DMS79 treated with DMSO at 0.1 percent for 48 hours (cell line): ENCODE results near the gene PRICKLE2.

Experiments used
- DNase-seq: peaks from one replicate; lab custom pipeline; 2025; lab: John Stamatoyannopoulos, UW

Gene PRICKLE2

GRCh38 chr3:64218746-64219145 is 6.5 kb downstream of the PRICKLE2 start:
- no peak for DNase-seq

- no peak for DNase-seq
These were observed 6.9 kb downstream of the PRICKLE2 start for GRCh38 chr3:64218329-64218728.

- peak; percentile 17 for DNase-seq
These were observed 8.8 kb downstream of the PRICKLE2 start for GRCh38 chr3:64216274-64217147.

GRCh38 chr3:64215559-64215958 is 9.7 kb downstream of the PRICKLE2 start:
- no peak for DNase-seq

GRCh38 chr3:64215103-64215502 is 10.2 kb downstream of the PRICKLE2 start:
- DNase-seq: no peak

- no peak for DNase-seq
These were observed 10.8 kb downstream of the PRICKLE2 start for GRCh38 chr3:64214381-64215018.

- peak; percentile 59 for DNase-seq
These were observed 11.3 kb downstream of the PRICKLE2 start for GRCh38 chr3:64213962-64214379.

- no peak for DNase-seq
These were observed 11.9 kb downstream of the PRICKLE2 start for GRCh38 chr3:64213224-64213878.

GRCh38 chr3:64209866-64210621 is 15.2 kb downstream of the PRICKLE2 start:
- no peak for DNase-seq

- DNase-seq: no peak
These were observed 17.8 kb downstream of the PRICKLE2 start for GRCh38 chr3:64207289-64208080.

- DNase-seq: no peak
These were observed 21.0 kb downstream of the PRICKLE2 start for GRCh38 chr3:64203969-64204908.

- DNase-seq: no peak
These were observed 22.1 kb downstream of the PRICKLE2 start for GRCh38 chr3:64203216-64203615.

- no peak for DNase-seq
These were observed 25.3 kb downstream of the PRICKLE2 start for GRCh38 chr3:64199932-64200331.

- DNase-seq: no peak
These were observed 28.9 kb downstream of the PRICKLE2 start for GRCh38 chr3:64196236-64196929.

- DNase-seq: no peak
These were observed 29.5 kb downstream of the PRICKLE2 start for GRCh38 chr3:64195789-64196188.

- no peak for DNase-seq
These were observed 33.4 kb downstream of the PRICKLE2 start for GRCh38 chr3:64191822-64192221.

- no peak for DNase-seq
These were observed 34.5 kb downstream of the PRICKLE2 start for GRCh38 chr3:64190517-64191515.
